B cell (primary cell): ENCODE results near the gene SSTR4. TPM values are rescaled to one million over a fixed set of nuclear protein-coding genes. Genes with fewer than 3 reads are reported as not detected.

Source experiments
- ATAC-seq: fragments of 200-7000 bp; cut with Tn5 transposase; one replicate; pipeline ENCODE4 v1.10.0; 2021; ENCODE audit warnings: low read depth, mild to moderate bottlenecking, moderate number of reproducible peaks, moderate library complexity
- CTCF ChIA-PET: fragments of 350-600 bp; sonication (Branson Sonifier 250); formaldehyde crosslinking; loops from one replicate; lab custom pipeline; 2021; ENCODE audit warnings: antibody characterized with exemption, inconsistent platforms; lab: Charles Lee
- POLR2A ChIA-PET: fragments of 350-600 bp; sonication (Branson Sonifier 250); formaldehyde crosslinking; loops from one replicate; lab custom pipeline; 2021; ENCODE audit warnings: antibody characterized with exemption; lab: Charles Lee
- DNase-seq: peaks from one replicate; pipeline ENCODE4 v3.0.0; 2013
- H2AFZ ChIP-seq: 2 replicates; pipeline ENCODE4 v1.6.1; 2012; ENCODE audit warnings: mild to moderate bottlenecking, low read depth, low read length; ENCODE audit not compliant: insufficient read depth, poor library complexity, severe bottlenecking
- H3K27ac ChIP-seq, 2 donors: 1 replicate in 1 of 2; 2 replicates in 1 of 2; pipeline ENCODE4 v1.5.1; 2012 to 2013; ENCODE audit warnings: low read length in 2 of 2, mild to moderate bottlenecking in 2 of 2, moderate library complexity in 1 of 2
- H3K27me3 ChIP-seq, 4 experiments: fragments of 200-600 bp in 1 of 4; sonication (generic) in 1 of 4; replicated peaks in 1 of 4; 1 replicate in 2 of 4; 2 replicates in 2 of 4; pipeline versions ENCODE4 v1.6.1 to v1.7.0; 2013 to 2016; ENCODE audit warnings: low read length in 3 of 4, mild to moderate bottlenecking in 2 of 4, mixed read lengths in 1 of 4, moderate library complexity in 1 of 4; ENCODE audit not compliant: insufficient read depth in 4 of 4, control insufficient read depth in 3 of 4; ENCODE audit errors: control extremely low read depth in 1 of 4
- H3K36me3 ChIP-seq, 2 experiments: replicated peaks in 1 of 2; 1 replicate in 1 of 2; 2 replicates in 1 of 2; pipeline versions ENCODE4 v1.6.1 to v1.7.1; 2013; ENCODE audit warnings: low read length in 1 of 2; ENCODE audit not compliant: insufficient read depth in 2 of 2, control insufficient read depth in 1 of 2; ENCODE audit errors: control extremely low read depth in 1 of 2, extremely low read depth in 1 of 2
- H3K4me1 ChIP-seq, 2 donors: fragments of 200-600 bp in 1 of 2; sonication (generic) in 1 of 2; 1 replicate in 1 of 2; 2 replicates in 1 of 2; pipeline versions ENCODE4 v1.5.1 to v1.6.1; 2013 to 2017; ENCODE audit warnings: low read length in 2 of 2; ENCODE audit not compliant: control insufficient read depth in 2 of 2, insufficient read depth in 2 of 2
- H3K4me2 ChIP-seq: replicated peaks from 2 replicates; pipeline ENCODE3; 2012; ENCODE audit warnings: mild to moderate bottlenecking, low read depth, low read length; ENCODE audit not compliant: poor library complexity, severe bottlenecking
- H3K4me3 ChIP-seq, 5 experiments: fragments of 200-600 bp in 1 of 5; sonication (generic) in 1 of 5; 1 replicate in 3 of 5; 2 replicates in 2 of 5; pipeline versions ENCODE4 v1.5.1 to v1.7.0; 2011 to 2016; ENCODE audit warnings: low read length in 4 of 5, mild to moderate bottlenecking in 4 of 5, low read depth in 2 of 5, control low read depth in 1 of 5, moderate library complexity in 1 of 5; ENCODE audit not compliant: insufficient read depth in 1 of 5; ENCODE audit errors: control extremely low read depth in 1 of 5, extremely low read depth in 1 of 5
- H3K79me2 ChIP-seq: fragments of 200-600 bp; sonication (generic); one replicate; pipeline ENCODE4 v1.6.0; 2016; ENCODE audit warnings: low read length; ENCODE audit not compliant: control insufficient read depth, insufficient read depth
- H3K9ac ChIP-seq: fragments of 200-600 bp; sonication (generic); 2 replicates; pipeline ENCODE4 v1.6.1; 2017; ENCODE audit warnings: mild to moderate bottlenecking, low read length, moderate library complexity
- H3K9me3 ChIP-seq, 3 donors: one replicate each; pipeline versions ENCODE4 v1.6.1 to v1.7.1; 2013; ENCODE audit warnings: low read length in 2 of 3; ENCODE audit not compliant: control insufficient read depth in 2 of 3, insufficient read depth in 1 of 3; ENCODE audit errors: control extremely low read depth in 1 of 3
- H4K20me1 ChIP-seq: 2 replicates; pipeline ENCODE4 v1.6.0; 2012; ENCODE audit warnings: mild to moderate bottlenecking, low read length; ENCODE audit not compliant: insufficient read depth, control insufficient read depth, poor library complexity, severe bottlenecking
- H3K27ac Mint-ChIP-seq: one replicate; pipeline ENCODE4 v1.8.0; 2021; ENCODE audit warnings: mixed read lengths
- H3K27me3 Mint-ChIP-seq: one replicate; pipeline ENCODE4 v1.8.0; 2021; ENCODE audit warnings: mixed read lengths
- H3K4me1 Mint-ChIP-seq: one replicate; pipeline ENCODE4 v1.8.0; 2021; ENCODE audit warnings: mixed read lengths
- H3K4me3 Mint-ChIP-seq: one replicate; pipeline ENCODE4 v1.8.0; 2021; ENCODE audit warnings: mixed read lengths
- H3K9me3 Mint-ChIP-seq: one replicate; pipeline ENCODE4 v1.8.0; 2022; ENCODE audit warnings: mixed read lengths; ENCODE audit not compliant: insufficient read depth
- EZH2 ChIP-seq: IDR thresholded peaks from 2 replicates; pipeline ENCODE4 v1.6.1; 2012; ENCODE audit warnings: borderline replicate concordance, low read depth, mild to moderate bottlenecking, moderate library complexity, low read length; ENCODE audit not compliant: insufficient read depth, poor library complexity, severe bottlenecking
- WGBS: methylation state at CpG from one replicate; pipeline ENCODE4 v1.1.5; 2013; ENCODE audit warnings: missing lambda C conversion rate; ENCODE audit not compliant: insufficient coverage; 5-methylcytosine and 5-hydroxymethylcytosine counted together
- intact Hi-C: fragments of 100-400 bp; cut with micrococcal nuclease; formaldehyde crosslinking; loops from one replicate; pipeline ENCODE4 v1.10.0; 2022
- polyA plus RNA-seq: library from polyadenylated mRNA; depleted of rRNA; stranded (reverse); fragments of >200 nt; gene quantifications from 2 replicates; pipeline ENCODE4 v1.2.3, GENCODE V29; 2012
- total RNA-seq, 2 donors: library from RNA; stranded (reverse); fragments of 120-200 nt in 1 of 2; gene quantifications; 1 replicate in 1 of 2; 2 replicates in 1 of 2; pipeline versions ENCODE4 v1.2.3 to v1.2.4, GENCODE V29; 2013 to 2022
- TF ChIP-seq, protein P1 (sequence below): fragments of 200-600 bp; IDR thresholded peaks from one replicate; pipeline ENCODE4 v1.8.0; 2022; ENCODE audit warnings: antibody characterized with exemption, mild to moderate bottlenecking

The SSTR4 gene
- total and polyA plus RNA-seq, 2 donors (not counting 1 experiment from before 2014, with no cell fraction given) = not detected

DNA sequence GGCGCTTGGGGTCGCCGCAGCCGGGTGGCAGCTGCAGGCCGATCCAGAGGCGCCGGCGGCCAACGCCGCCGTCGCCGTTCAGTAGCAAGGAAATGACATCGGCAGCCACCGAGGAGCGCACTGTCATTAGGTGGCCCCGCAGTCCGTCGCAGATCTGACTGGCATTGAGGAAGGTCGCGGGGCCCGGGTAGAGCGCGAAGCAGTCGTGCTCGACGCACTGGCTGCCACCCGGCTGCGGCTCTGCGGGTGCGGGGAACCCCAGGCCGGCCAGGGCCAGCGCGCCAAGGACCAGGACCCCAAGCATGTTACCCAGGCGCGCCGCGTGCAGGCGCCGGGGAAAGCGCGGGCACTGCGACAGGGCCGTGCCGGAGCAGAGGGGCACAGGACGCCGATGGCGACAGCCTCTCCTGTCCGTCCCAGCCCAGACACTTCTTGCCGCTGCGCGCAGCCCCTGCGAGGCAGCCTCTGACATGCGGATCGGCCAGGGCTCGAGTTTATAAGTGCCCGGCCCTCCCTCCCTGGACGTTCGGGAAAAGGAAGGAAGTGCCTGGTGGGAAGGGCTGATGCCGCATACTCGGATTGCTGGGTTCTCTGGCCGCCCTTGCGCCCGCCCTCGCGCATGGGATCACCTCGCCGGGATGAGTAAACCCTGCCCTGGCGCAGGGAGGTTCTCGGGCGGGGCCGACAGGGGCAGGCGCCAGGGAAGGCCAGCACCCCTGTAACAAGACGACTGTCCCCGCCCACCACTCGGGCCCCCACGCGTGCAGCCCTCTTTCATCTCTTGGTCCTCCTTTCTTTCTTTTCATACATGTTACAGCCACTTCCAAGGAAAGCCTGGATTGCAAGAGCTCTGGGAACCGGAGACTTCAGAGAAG lies 14.3 kb downstream of the SSTR4 start, which contains the start of gene THBD:
Gene THBD, minus strand, starts transcription at position 472 of the 875 bp plus-strand sequence. Its CDS starts 168 bp downstream, at position 304.
- Histone ChIP-seq H3K27me3 (peaks cover 0 to 52% (median 13%) of the 10 kb centered on the region in 4 experiments), H3K4me3 (peak within 1 kb of the TSS in 1 of 5 experiments; percentile 31), H3K36me3 (no peaks in the 10 kb centered on the region), H3K9me3 (peaks cover 0 to 13% (median 0%) of the 10 kb centered on the region in 3 donors), H3K79me2 (no peaks in the 10 kb centered on the region), H4K20me1 (no peaks in the 10 kb centered on the region), H3K4me1 (peaks cover 3 to 4% of the 10 kb centered on the region in 2 donors), H2AFZ (no peak within 1 kb of the TSS), H3K4me2 (peak within 1 kb of the TSS; percentile 42), H3K9ac (no peak within 1 kb of the TSS), H3K27ac (no peak within 1 kb of the TSS)
- TF ChIP-seq, protein P1, sequence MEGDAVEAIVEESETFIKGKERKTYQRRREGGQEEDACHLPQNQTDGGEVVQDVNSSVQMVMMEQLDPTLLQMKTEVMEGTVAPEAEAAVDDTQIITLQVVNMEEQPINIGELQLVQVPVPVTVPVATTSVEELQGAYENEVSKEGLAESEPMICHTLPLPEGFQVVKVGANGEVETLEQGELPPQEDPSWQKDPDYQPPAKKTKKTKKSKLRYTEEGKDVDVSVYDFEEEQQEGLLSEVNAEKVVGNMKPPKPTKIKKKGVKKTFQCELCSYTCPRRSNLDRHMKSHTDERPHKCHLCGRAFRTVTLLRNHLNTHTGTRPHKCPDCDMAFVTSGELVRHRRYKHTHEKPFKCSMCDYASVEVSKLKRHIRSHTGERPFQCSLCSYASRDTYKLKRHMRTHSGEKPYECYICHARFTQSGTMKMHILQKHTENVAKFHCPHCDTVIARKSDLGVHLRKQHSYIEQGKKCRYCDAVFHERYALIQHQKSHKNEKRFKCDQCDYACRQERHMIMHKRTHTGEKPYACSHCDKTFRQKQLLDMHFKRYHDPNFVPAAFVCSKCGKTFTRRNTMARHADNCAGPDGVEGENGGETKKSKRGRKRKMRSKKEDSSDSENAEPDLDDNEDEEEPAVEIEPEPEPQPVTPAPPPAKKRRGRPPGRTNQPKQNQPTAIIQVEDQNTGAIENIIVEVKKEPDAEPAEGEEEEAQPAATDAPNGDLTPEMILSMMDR = no peak
- no peak for TF ChIP-seq EZH2
- intact Hi-C loops = no loop called here
- DNase-seq (no peak), ATAC-seq (no peak)
- ChIA-PET CTCF (no interaction called here), POLR2A (no interaction called here)
- Mint-ChIP-seq H3K27ac (no peak within 1 kb of the TSS), H3K9me3 (no peaks in the 10 kb centered on the region), H3K27me3 (peaks cover 40% of the 10 kb centered on the region), H3K4me3 (no peak within 1 kb of the TSS), H3K4me1 (peaks cover 5% of the 10 kb centered on the region)
- 3% methylated on average over 74 of the region's 79 CpGs for WGBS
